ENCODE measurements around the gene PHLDA2. TPM values are rescaled to one million over a fixed set of nuclear protein-coding genes. Genes with fewer than 3 reads are reported as not detected.

The PHLDA2 gene
- total RNA-seq, 1 experiment from 2014 or later, result 195 TPM

DNA sequence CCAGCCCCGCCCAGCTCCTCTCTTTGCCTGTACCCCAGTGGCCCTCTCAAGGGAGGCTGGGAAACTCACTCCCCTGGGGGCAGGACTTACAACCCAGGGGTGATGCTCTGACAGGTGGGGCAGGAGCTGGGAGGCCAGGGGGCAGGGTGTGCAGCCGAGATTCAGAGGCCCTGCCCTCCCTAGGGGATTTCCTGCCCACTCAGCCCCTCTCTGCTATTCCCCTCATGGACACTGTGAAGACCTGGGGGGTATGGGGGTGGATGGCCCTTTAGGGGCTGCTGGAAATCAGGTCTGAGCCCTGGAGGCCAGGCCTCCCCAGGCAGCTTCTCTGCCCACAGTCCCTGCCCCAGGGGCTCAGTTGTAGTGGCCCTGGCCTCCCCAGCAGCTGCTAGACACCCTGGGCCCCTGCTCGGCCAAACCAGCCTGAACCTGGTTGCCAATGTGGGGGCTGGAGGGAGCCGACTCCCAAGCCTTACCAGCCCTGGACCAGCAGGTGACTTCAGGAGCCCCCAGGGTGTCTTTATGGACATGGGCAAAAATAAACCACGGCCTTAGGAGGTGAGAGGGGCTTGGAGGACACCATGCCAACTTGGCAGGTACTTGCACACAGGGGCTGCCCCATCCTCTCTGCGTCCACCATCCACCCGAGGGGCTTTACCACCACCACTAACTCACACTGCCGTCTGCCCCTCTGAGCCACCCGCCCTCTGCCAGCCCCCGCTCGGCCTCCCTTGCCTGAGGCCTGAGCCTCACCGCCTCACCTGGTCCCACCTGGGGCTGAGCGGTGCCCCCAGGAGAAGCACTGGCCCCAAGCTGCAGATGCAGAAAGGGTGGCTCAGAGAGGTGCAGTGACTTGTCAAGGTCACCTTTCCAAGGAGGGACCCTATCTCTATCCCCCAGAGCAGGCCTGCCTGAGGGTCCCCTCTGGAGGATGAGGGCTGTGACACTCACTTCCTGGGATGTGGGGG lies 2.8 kb upstream of the PHLDA2 start:
- in situ Hi-C loops (cut with HindIII; ENCODE audit: low pct_unique_long_range_greater_than_20kb, low sequenced_read_pairs), result no loop called here
- POLR2A ChIA-PET, result no interaction called here
- peak overlapping the region; percentile 41; the same call in 1 of the 2 replicates for H3K27ac ChIP-seq (ENCODE audit: low read length)

DNA sequence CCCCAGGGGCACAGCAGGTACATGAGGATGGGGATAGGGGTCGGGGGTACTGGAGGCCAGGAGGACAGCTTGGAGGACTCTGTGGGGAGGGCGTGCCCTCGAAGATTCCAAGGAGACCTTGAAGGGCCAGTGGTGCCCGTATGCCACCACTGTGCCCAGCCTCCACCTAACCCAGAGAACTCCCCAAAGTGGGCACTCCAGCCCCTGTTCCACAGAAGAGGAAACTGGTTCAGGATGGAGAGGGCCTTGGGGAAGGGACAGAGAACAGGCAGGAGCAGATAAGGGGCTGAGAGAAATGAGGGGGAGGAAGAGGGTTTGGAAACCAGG lies 2.2 kb upstream of the PHLDA2 start:
- peak overlapping the region; percentile 40; the same call in 1 of the 2 replicates for H3K27ac ChIP-seq (ENCODE audit: low read length)
- in situ Hi-C loops (cut with HindIII; ENCODE audit: low pct_unique_long_range_greater_than_20kb, low sequenced_read_pairs) (no loop called here), intact Hi-C loops (cut with micrococcal nuclease; ENCODE audit: unreplicated experiment) (loop anchor here (10.0 kb wide), 2 partner anchors 163 to 293 kb away; no protein-coding TSS in a partner anchor)
- ATAC-seq, result no peak
- H3K4me1 ChIP-seq (ENCODE audit: control insufficient read depth, insufficient read depth, low read length), result peaks cover 55% of the 10 kb centered on the region
- TF ChIP-seq, protein P1, sequence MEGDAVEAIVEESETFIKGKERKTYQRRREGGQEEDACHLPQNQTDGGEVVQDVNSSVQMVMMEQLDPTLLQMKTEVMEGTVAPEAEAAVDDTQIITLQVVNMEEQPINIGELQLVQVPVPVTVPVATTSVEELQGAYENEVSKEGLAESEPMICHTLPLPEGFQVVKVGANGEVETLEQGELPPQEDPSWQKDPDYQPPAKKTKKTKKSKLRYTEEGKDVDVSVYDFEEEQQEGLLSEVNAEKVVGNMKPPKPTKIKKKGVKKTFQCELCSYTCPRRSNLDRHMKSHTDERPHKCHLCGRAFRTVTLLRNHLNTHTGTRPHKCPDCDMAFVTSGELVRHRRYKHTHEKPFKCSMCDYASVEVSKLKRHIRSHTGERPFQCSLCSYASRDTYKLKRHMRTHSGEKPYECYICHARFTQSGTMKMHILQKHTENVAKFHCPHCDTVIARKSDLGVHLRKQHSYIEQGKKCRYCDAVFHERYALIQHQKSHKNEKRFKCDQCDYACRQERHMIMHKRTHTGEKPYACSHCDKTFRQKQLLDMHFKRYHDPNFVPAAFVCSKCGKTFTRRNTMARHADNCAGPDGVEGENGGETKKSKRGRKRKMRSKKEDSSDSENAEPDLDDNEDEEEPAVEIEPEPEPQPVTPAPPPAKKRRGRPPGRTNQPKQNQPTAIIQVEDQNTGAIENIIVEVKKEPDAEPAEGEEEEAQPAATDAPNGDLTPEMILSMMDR (IDR thresholded peaks at IDR 0.05), result no peak
- TF ChIP-seq, protein P2, sequence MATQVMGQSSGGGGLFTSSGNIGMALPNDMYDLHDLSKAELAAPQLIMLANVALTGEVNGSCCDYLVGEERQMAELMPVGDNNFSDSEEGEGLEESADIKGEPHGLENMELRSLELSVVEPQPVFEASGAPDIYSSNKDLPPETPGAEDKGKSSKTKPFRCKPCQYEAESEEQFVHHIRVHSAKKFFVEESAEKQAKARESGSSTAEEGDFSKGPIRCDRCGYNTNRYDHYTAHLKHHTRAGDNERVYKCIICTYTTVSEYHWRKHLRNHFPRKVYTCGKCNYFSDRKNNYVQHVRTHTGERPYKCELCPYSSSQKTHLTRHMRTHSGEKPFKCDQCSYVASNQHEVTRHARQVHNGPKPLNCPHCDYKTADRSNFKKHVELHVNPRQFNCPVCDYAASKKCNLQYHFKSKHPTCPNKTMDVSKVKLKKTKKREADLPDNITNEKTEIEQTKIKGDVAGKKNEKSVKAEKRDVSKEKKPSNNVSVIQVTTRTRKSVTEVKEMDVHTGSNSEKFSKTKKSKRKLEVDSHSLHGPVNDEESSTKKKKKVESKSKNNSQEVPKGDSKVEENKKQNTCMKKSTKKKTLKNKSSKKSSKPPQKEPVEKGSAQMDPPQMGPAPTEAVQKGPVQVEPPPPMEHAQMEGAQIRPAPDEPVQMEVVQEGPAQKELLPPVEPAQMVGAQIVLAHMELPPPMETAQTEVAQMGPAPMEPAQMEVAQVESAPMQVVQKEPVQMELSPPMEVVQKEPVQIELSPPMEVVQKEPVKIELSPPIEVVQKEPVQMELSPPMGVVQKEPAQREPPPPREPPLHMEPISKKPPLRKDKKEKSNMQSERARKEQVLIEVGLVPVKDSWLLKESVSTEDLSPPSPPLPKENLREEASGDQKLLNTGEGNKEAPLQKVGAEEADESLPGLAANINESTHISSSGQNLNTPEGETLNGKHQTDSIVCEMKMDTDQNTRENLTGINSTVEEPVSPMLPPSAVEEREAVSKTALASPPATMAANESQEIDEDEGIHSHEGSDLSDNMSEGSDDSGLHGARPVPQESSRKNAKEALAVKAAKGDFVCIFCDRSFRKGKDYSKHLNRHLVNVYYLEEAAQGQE (IDR thresholded peaks at IDR 0.05; ENCODE audit: insufficient read depth in 1 of 2, low read depth in 2 of 2, low read length in 1 of 2), result no peak
- TF ChIP-seq SIN3A (IDR thresholded peaks at IDR 0.05; ENCODE audit: borderline replicate concordance, insufficient read depth, low read depth, low read length) (no peak), POLR2AphosphoS5 (IDR thresholded peaks at IDR 0.05; ENCODE audit: low read depth, low read length) (no peak), TCF7L2 (IDR thresholded peaks at IDR 0.05; ENCODE audit: low read depth, low read length) (no peak)
- ChIA-PET POLR2A (no interaction called here), CTCF (interaction anchor here (3.0 kb wide), 1 partner anchor 40 kb away, joined by 7 read pairs; no protein-coding TSS in a partner anchor)
- no peak overlapping the region for H3K4me3 ChIP-seq (ENCODE audit: low read depth in 2 of 2, low read length in 2 of 2)
- BruUV-seq (replicated peaks), result no TSS peak
- H3K9me3 ChIP-seq (ENCODE audit: control insufficient read depth, insufficient read depth, low read depth, low read length), result no peaks in the 10 kb centered on the region
- no peak for DNase-seq (ENCODE audit: low read depth, low spot score)
- H3K27me3 ChIP-seq (ENCODE audit: control insufficient read depth, insufficient read depth, low read length), result no peaks in the 10 kb centered on the region
- no peaks in the 10 kb centered on the region; the same call in 1 of the 2 replicates for H3K36me3 ChIP-seq (ENCODE audit: control insufficient read depth, insufficient read depth, low read length)

More for the DNA sequence above, 2.8 kb upstream of the PHLDA2 start:
- H3K4me1 ChIP-seq (ENCODE audit: control insufficient read depth, insufficient read depth, low read length), result peaks cover 48% of the 10 kb centered on the region
- H3K4me3 ChIP-seq (ENCODE audit: low read depth in 2 of 2, low read length in 2 of 2), result no peak overlapping the region
- BruUV-seq (replicated peaks), result no TSS peak
- H3K36me3 ChIP-seq (ENCODE audit: control insufficient read depth, insufficient read depth, low read length), result no peaks in the 10 kb centered on the region; the same call in 1 of the 2 replicates
- no peak for DNase-seq (ENCODE audit: low read depth, low spot score)
- H3K9me3 ChIP-seq (ENCODE audit: control insufficient read depth, insufficient read depth, low read depth, low read length), result no peaks in the 10 kb centered on the region
- TF ChIP-seq TCF7L2 (IDR thresholded peaks at IDR 0.05; ENCODE audit: low read depth, low read length) (no peak), SIN3A (IDR thresholded peaks at IDR 0.05; ENCODE audit: borderline replicate concordance, insufficient read depth, low read depth, low read length) (no peak), POLR2AphosphoS5 (IDR thresholded peaks at IDR 0.05; ENCODE audit: low read depth, low read length) (no peak)
- TF ChIP-seq, protein P1 (IDR thresholded peaks at IDR 0.05), result no peak
- TF ChIP-seq, protein P2 (IDR thresholded peaks at IDR 0.05; ENCODE audit: insufficient read depth in 1 of 2, low read depth in 2 of 2, low read length in 1 of 2), result no peak
- CTCF ChIA-PET, result interaction anchor here (2.0 to 3.0 kb wide), 2 partner anchors 40 to 41 kb away, joined by 6 to 7 read pairs; no protein-coding TSS in a partner anchor
- H3K27me3 ChIP-seq (ENCODE audit: control insufficient read depth, insufficient read depth, low read length), result no peaks in the 10 kb centered on the region
- intact Hi-C loops (cut with micrococcal nuclease; ENCODE audit: unreplicated experiment), result loop anchor here (10.0 kb wide), 2 partner anchors 163 to 293 kb away; no protein-coding TSS in a partner anchor
- no peak for ATAC-seq

All from Panc1 (cell line).